CD4-positive, alpha-beta T cell treated with Interleukin-2 at 100 ng/mL for 4 hours (primary cell): ENCODE measurements around the gene AMBRA1.
A peak's percentile ranks its signal among the peaks of the same experiment; 100 is the strongest.

Experiments used
- DNase-seq: peaks from one replicate; pipeline ENCODE4 v3.0.0-alpha.2; 2020; ENCODE audit warnings: low spot score

AMBRA1 gene

DNA sequence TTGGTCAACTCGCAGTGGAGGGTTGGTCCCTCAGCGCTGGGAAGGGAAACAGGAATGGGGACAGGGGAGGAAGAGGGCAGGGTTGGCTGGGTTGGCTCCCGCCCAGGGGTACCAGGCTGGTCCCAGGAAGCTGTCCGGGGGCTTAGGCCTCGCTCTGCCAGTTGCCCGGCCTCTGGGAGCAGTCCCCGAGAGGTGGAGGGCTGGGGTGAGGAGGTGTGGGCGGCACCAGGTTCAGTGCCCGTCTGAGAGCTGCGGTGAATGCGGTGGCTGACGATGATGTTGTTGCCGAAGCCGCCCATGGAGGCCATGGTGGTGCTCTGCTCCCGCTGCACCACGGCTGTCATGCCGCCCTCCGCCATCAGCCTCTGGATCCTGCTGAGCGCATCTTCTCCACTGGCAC, 196.3 kb downstream of the AMBRA1 start:
- no peak for DNase-seq

DNA sequence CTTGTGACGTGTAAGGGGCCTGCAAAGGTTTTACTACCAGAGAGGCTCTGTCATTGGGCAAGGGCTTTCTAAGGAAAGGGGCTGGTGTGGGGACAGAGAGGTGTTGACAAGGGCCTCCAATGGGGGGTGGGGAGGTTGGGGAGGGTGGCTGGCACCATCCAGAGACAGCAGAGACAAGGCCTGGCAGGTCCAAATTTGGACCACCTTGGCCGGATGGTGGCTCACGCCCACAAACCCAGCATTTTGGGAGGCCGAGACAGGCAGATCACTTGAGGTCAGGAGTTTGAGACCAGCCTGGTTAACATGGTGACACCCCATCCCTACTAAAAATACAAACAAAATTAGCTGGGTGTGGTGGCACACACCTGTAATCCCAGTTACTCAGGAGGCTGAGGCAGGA, 200.1 kb downstream of the AMBRA1 start:
- DNase-seq, result no peak

- no peak for DNase-seq
Measured at GRCh38 chr11:46393231-46393616, 200.6 kb downstream of the AMBRA1 start.

GRCh38 chr11:46392421-46393230, 201.2 kb downstream of the AMBRA1 start:
- DNase-seq, result peak; percentile 77

DNA sequence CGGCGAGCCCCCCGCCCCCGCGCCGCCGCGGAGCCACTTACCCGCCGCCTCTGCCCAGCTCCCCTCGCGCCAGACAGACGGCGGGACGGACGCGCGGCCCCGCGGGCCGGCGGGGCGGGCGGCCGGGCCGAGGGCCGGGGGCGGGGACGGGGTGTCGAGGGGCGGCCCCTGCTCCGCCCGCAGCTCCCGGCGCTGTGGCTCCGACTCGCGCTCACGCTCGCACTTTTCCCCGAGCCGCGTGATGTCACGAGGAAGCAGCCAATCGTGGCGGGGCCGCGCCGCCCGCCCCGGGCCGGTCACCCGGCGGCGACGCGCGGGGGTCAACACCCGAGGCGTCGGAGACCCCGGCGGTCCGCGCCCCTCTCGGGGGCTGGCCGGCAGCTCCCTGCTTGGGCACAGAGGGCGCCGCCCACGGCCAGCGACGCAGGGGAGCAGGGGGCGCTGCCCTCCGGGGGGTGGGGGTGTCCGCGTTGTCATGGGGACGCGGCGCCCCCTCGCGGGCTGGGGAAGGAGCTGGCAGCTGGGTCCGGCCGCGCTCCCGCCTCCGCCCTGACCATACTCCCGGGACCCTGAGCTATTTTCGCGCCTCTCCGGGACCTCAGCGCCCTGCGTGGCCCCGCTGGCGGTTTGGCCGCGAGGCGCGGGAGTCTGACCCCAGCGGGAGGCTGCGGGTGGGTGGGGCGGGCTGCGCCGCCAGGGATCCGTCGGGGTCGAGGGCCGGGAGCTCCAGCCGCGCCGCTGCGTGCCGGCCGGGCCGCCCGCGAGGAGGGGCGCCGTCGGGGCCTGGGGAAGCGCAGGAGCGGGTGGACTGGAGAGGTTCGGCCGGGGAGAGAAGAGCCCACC, 202.0 kb downstream of the AMBRA1 start, which contains the start of gene CHRM4:
Gene CHRM4 (minus strand): TSS at position 199 of the 843 bp plus-strand sequence. CDS start 5,219 bp downstream, outside the sequence.
- no peak for DNase-seq

GRCh38 chr11:46391186-46391577, 202.6 kb downstream of the AMBRA1 start:
- DNase-seq, result no peak

- no peak for DNase-seq
Measured at GRCh38 chr11:46390331-46391171, 203.3 kb downstream of the AMBRA1 start.

DNA sequence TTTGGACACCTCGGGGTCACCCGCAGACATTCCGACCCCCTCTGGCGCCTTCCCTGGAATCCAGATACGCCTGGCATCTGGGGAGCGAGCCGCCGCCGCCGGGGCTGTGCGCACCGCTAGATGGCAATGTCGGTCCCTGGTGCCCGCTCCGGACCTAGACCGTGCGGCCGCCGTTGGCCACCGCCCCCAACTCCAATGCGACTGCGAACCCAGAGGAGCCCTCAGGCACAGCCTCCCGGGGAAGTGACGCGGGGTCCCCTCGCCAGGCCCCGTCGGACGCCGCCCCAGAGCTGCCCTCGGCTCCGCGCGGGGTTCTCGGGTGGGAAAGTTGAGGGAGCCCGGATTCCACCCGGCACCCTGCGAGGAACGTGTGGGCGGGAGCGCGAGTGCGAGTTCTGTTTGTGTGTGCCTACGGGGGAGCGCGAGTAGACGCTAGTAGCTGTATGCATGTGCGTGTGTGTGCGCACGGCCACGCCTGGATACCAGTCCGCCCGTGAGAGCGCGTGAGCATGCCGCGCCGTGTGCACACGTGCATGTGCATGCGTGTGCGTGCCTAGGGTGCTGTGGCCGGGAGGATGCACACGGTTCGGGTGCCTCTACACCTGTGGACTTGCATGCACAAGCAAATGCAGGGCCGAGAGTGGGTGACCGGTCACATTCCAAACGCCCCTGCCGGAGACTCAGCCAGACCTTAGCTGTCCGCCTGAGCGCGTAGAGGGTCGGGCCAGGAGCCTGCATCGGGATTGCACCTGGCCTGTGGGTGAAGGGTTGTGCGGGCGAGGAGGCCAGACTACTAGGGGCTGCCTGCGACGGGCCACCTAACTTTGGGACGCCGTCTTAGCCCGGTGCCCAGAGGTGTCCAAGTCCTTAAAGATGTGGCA, 204.1 kb downstream of the AMBRA1 start:
- peak; percentile 17 for DNase-seq

DNA sequence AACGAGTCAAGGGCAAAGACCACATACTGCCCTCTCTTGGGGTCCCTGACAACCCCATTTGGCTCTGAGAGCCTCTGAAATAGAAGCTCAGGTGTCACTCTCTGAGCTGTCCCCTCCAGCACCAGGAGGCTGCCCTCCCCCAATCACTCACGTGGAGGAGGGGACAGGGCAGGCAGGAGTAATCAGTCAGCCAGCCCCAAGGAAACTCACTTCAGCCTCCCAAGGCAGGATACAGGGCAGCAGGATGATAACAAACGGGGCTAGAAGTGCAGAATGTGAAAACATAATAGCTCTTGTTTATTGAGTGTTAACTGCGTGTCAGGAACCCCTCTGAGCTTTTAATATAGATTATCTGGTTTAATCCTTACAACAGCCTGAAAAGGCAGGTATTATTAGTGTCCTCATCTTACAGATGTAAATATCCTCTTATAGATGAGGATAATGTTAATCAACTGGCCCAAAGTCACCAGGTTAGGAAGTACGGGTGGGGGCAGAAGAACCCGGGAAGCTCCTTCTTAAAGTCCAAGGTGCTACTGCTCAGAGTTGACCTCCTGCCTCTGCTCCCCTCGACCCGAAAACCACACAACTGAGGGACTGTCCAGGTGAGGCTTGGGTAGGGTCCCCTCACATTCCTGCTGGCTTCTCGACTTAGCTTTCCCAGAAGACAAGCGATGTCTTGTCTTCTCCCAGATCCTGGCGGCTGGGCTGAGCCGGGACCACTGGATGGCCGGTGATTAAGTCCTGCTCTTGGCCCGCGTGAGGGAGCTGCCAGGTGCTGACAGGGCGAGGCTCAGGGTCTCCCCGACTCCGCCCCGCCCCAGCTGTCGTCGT, 205.0 kb downstream of the AMBRA1 start:
- DNase-seq, result no peak

DNA sequence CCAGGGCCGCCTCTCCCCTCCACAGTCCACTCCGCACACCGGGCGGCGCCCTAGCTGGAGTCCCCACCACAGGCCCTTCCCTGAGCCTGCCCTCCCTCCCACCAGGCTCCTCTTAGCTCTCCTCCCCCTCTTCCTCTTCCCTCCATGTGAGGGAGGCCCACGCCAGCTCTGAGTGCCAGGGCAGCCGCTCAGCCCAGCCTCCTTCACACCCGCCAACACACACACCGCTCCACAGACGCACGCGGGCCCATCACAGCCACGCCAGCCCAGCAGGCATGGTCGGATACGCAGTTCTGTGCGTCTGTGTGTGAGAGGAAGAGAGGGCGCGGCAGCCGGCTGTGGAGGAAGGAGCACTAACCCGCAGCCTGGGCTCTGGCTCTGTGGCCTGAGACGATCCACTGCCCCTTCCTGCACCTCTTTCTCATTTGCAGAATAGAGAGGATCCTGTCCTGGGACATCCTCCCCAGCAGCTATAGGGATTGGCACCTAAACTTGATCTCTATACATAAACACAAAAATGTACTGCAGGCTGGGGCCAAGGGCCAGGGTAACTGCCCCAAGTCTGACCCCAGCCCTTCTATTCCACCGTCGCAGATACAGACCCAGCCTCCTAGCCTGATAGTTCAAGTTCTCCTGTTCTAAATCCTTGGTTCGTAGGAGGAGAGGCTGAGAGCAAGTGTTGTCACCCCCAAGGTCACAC, 205.8 kb downstream of the AMBRA1 start:
- DNase-seq, result no peak

GRCh38 chr11:46387456-46387855, 206.4 kb downstream of the AMBRA1 start:
- DNase-seq, result no peak

DNA sequence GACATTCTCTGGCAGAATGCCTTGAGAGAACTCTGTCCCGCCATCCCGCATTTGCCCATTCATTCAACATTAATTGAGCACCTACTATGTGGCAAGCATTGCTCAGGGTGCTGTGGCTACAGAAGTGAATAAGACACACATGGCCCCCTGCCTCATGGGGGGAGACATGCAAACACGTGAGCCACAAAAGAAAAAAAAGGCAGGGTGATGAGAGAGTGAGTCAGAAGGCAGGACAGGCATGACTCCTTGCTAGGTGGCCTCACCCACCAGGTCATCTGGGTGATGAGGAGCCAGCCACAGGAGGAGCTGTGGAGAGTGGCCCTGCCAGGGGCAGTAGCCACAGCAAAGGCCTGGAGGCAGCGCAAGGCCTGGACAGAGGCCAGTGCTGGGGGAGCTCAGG, 207.1 kb downstream of the AMBRA1 start:
- no peak for DNase-seq

DNA sequence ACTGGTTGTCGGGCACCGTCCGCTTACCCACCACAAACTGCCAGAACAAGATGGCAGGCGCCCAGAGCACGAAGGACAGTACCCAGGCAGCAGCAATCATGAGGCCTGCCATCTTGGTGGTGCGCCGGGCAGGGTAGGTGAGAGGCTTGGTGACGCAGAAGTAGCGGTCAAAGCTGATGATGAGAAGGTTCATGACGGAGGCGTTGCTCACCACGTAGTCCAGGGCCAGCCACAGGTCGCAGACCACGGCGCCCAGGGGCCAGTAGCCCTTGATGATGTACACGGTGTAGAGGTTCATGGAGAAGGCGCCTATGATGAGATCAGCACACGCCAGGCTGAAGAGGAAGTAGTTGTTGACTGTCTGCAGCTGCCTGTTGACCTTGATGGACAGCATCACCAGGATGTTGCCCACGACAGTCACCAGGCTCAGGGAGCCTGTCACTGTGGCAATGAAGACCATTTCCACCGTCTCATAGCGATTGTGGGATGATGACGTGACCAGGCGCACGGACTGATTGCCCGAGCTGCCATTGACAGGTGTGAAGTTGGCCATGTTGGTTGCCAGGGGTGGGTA, 207.7 kb downstream of the AMBRA1 start:
- no peak for DNase-seq

GRCh38 chr11:46385169-46386004, 208.4 kb downstream of the AMBRA1 start:
- no peak for DNase-seq

- no peak for DNase-seq
Measured at GRCh38 chr11:46383974-46384701, 209.7 kb downstream of the AMBRA1 start.

- DNase-seq, result no peak
Measured at GRCh38 chr11:46383404-46383758, 210.4 kb downstream of the AMBRA1 start.

- no peak for DNase-seq
Measured at GRCh38 chr11:46382646-46383403, 211.0 kb downstream of the AMBRA1 start.
